Right lobe of liver (tissue), 6 donors: Measurements from ENCODE around the gene DDC. TPM values are rescaled to one million over a fixed set of nuclear protein-coding genes. Genes with fewer than 3 reads are reported as not detected.

ENCODE experiments used
- ATAC-seq, 4 donors: fragments of 200-7000 bp; cut with Tn5 transposase; one replicate each; pipeline ENCODE4 v1.9.1; 2020; ENCODE audit warnings: mild to moderate bottlenecking in 4 of 4, moderate library complexity in 4 of 4
- DNase-seq, 3 donors: peaks; one replicate each; pipeline ENCODE4 v3.0.0-alpha.2; 2020
- H3K27ac ChIP-seq, 3 donors: fragments of 200-600 bp; one replicate each; pipeline ENCODE4 v1.8.0; 2022
- H3K27me3 ChIP-seq, 2 donors: fragments of 200-600 bp; one replicate each; pipeline ENCODE4 v1.8.0; 2022
- H3K36me3 ChIP-seq, 4 donors: fragments of 200-600 bp; sonication (generic) in 1 of 4; one replicate each; pipeline versions ENCODE4 v1.5.1 to v1.8.0; 2017 to 2022; ENCODE audit warnings: control low read depth in 1 of 4
- H3K4me1 ChIP-seq, 4 donors: fragments of 200-600 bp; sonication (generic) in 1 of 4; one replicate each; pipeline versions ENCODE4 v1.5.1 to v1.8.0; 2017 to 2022; ENCODE audit warnings: control low read depth in 1 of 4
- H3K4me3 ChIP-seq, 3 donors: fragments of 200-600 bp; one replicate each; pipeline ENCODE4 v1.8.0; 2022
- H3K9me3 ChIP-seq, 4 donors: fragments of 200-600 bp; sonication (generic) in 1 of 4; one replicate each; pipeline versions ENCODE4 v1.5.1 to v1.8.0; 2017 to 2022; ENCODE audit warnings: control low read depth in 1 of 4
- CTCF ChIP-seq, 4 donors: fragments of 200-600 bp in 3 of 4; fragments of 450-650 bp in 1 of 4; IDR thresholded peaks; one replicate each; pipeline versions ENCODE4 v1.5.1 to v1.8.0; 2016 to 2022; ENCODE audit warnings: antibody characterized with exemption in 4 of 4, mild to moderate bottlenecking in 2 of 4
- POLR2A ChIP-seq: fragments of 450-650 bp; IDR thresholded peaks from one replicate; pipeline ENCODE4 v1.6.1; 2017; ENCODE audit warnings: antibody characterized with exemption, mild to moderate bottlenecking
- WGBS: methylation state at CpG from one replicate; pipeline ENCODE4 v1.1.6; 2018; ENCODE audit warnings: low coverage, low lambda C conversion rate; ENCODE audit not compliant: insufficient coverage; ENCODE audit errors: missing lambda C conversion rate; 5-methylcytosine and 5-hydroxymethylcytosine counted together
- intact Hi-C, 2 donors: fragments of 100-400 bp; cut with DNase I; formaldehyde crosslinking; loops; one replicate each; pipeline versions ENCODE4 v1.11.2 to v1.14.1; 2022
- total RNA-seq, 6 experiments: library from RNA; depleted of rRNA in 2 of 6; stranded (reverse); fragments of >200 nt in 2 of 6; fragmentation: NEBNext Ultra II Directional in 3 of 6; extraction: Animal tissue kit (Norgen Biotek cat#: 25700) in 3 of 6; gene quantifications; one replicate each; pipeline versions ENCODE4 v1.1.0 to v1.2.4, GENCODE V29; 2016 to 2023
- donor health status: DM: no; HTN: yes; CAD: no.
- donor health status: DM: no; HTN: no; CAD: no.
- donor health status: DM: no; HTN: no; CAD: no.
- donor health status: DM: no; HTN: yes; CAD: no.
- donor health status: DM: no; HTN: yes; CAD: no.

Gene DDC
- total RNA-seq, 6 experiments from 2014 or later = 37.9 to 75.7 (median 45.2) TPM

GRCh38 chr7:50544992-50545391 lies 20.2 kb downstream of the DDC start:
- no peak overlapping the region for H3K4me3 ChIP-seq
- ATAC-seq (no peak), DNase-seq (no peak)
- no peak for TF ChIP-seq CTCF (IDR thresholded peaks at IDR 0.05)
- no peak for TF ChIP-seq POLR2A
- peaks cover 0 to 5% (median 0%) of the 10 kb centered on the region in 4 donors for H3K36me3 ChIP-seq
- H3K4me1 ChIP-seq = no peaks in the 10 kb centered on the region
- 85% methylated on average over 6 of the region's 6 CpGs for WGBS
- no peak overlapping the region for H3K27ac ChIP-seq
- intact Hi-C loops = no loop called here
- H3K27me3 ChIP-seq = no peaks in the 10 kb centered on the region
- H3K9me3 ChIP-seq = no peaks in the 10 kb centered on the region

DNA sequence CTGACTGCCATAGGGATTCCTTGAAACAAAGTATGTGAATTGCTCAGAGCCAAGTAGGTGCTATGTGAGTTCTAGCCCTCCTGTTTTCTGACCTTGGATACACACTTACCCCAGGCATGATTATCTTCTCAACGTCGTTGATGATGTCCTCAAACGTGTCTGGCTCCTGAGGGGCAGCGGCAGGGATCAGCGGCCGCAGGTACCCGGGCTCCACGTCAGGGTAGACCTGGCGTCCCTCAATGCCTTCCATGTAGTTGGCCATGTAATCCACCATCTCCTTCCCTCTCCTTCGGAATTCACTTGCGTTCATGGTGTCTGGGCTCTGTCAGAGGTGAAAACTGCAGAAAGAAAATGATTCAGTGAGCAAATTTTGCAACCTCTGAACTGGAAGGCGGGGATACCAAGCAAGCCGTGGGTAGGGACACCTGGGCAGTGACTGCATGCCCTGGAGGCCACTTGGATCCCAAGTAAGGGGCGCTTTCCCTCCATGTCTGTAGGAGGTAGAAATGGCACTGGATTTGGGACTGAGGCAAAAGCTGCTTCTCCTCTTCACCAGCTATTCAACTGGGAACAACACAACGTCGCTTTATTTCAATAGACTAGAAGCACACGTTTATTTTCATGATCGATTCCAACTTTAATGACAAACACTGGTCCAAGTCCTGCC lies 21.3 kb downstream of the DDC start:
- DNase-seq (no peak), ATAC-seq (no peak)
- no peaks in the 10 kb centered on the region for H3K4me1 ChIP-seq
- H3K4me3 ChIP-seq = no peak overlapping the region
- no peaks in the 10 kb centered on the region for H3K27me3 ChIP-seq
- H3K36me3 ChIP-seq = peaks cover 0 to 5% (median 0%) of the 10 kb centered on the region in 4 donors
- intact Hi-C loops = no loop called here
- H3K27ac ChIP-seq = no peak overlapping the region
- WGBS = 88% methylated on average over 11 of the region's 18 CpGs
- H3K9me3 ChIP-seq = no peaks in the 10 kb centered on the region
- no peak for TF ChIP-seq CTCF (IDR thresholded peaks at IDR 0.05)
- no peak for TF ChIP-seq POLR2A

GRCh38 chr7:50542132-50542531 lies 23.1 kb downstream of the DDC start:
- intact Hi-C loops = no loop called here
- H3K27ac ChIP-seq = no peak overlapping the region
- ATAC-seq = no peak
- H3K27me3 ChIP-seq = no peaks in the 10 kb centered on the region
- WGBS = 79% methylated on average over 8 of the region's 11 CpGs
- H3K9me3 ChIP-seq = no peaks in the 10 kb centered on the region
- no peak for DNase-seq
- H3K4me3 ChIP-seq = no peak overlapping the region
- TF ChIP-seq POLR2A (no peak), CTCF (IDR thresholded peaks at IDR 0.05) (no peak)
- H3K4me1 ChIP-seq = no peaks in the 10 kb centered on the region
- peaks cover 0 to 5% (median 0%) of the 10 kb centered on the region in 4 donors for H3K36me3 ChIP-seq

DNA sequence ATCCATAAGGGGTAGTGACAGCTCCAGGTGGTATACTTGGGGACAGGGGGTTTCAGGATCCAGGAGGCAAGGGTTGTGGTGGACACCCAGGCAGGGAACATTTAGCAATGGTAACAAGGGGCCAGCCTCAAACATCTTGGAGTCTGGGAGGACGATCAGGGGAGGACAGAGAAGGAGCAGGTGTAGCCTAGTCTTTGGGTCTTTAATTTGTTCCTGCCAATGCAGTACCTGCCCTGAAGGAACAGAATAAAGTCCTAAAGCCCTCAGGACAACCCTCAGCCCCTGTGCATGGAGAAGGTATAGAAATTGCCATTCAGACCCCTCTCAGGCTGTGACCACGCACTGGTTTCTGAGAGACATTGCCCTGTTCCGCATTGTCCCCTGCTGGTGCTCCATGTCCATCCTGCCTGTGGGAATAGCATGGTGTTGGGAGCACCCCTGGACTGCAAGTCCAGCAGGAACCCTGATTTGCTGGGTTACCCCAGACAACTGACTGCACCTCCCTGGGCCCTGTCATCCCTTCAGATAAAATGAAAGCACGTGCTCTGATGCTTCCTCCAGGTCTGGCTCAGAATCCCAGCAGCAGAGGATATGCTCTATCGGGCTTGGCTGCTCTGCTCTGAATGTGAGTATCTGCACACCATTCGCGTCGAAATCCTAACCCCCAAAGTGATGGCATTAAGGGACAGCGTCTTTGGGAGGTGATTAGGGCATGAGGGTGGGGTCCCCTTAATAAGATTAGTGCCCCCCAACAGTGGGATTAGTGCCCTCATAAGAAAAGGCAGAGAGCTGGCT lies 24.2 kb downstream of the DDC start:
- no peak for TF ChIP-seq CTCF (IDR thresholded peaks at IDR 0.05)
- TF ChIP-seq POLR2A = no peak
- no peak for ATAC-seq
- H3K4me1 ChIP-seq = no peaks in the 10 kb centered on the region
- H3K9me3 ChIP-seq = no peaks in the 10 kb centered on the region
- no peak overlapping the region for H3K4me3 ChIP-seq
- DNase-seq = no peak
- no peak overlapping the region for H3K27ac ChIP-seq
- peaks cover 0 to 5% (median 0%) of the 10 kb centered on the region in 4 donors for H3K36me3 ChIP-seq
- 94% methylated on average over 6 of the region's 9 CpGs for WGBS
- H3K27me3 ChIP-seq = no peaks in the 10 kb centered on the region
- intact Hi-C loops = no loop called here
